Measurements from ENCODE around the gene UMOD. TPM values are rescaled to one million over a fixed set of nuclear protein-coding genes. Genes with fewer than 3 reads are reported as not detected.
A peak's percentile ranks its signal among the peaks of the same experiment; 100 is the strongest.

The UMOD gene
- total and polyA plus RNA-seq, 2 donors (not counting 3 experiments of a cell fraction or from before 2014, with no cell fraction given) = not detected

- FAIRE-seq = no peak
- TF ChIP-seq MAX (IDR thresholded peaks at IDR 0.05; ENCODE audit: insufficient read depth, insufficient read length) = no peak
- no peak for TF ChIP-seq JUN (IDR thresholded peaks at IDR 0.05; ENCODE audit: borderline replicate concordance, insufficient read depth, insufficient read length, low read depth)
- no peak for TF ChIP-seq CTCF (IDR thresholded peaks at IDR 0.05; ENCODE audit: extremely low read depth in 1 of 2, insufficient read depth in 1 of 2, low read depth in 1 of 2, low read length in 2 of 2)
- TF ChIP-seq POLR2A (IDR thresholded peaks at IDR 0.05; ENCODE audit: low read depth, low read length) = no peak
- TF ChIP-seq GATA2 (IDR thresholded peaks at IDR 0.05; ENCODE audit: insufficient read depth, insufficient read length, low read depth, low read length) = no peak
- no peak overlapping the region for H3K4me2 ChIP-seq (ENCODE audit: insufficient read depth, low read length)
- H3K79me2 ChIP-seq (ENCODE audit: control insufficient read depth, insufficient read depth, low read length) = no peaks in the 10 kb centered on the region
- H2AFZ ChIP-seq (ENCODE audit: low read depth, low read length) = no peak overlapping the region
- no peak for DNase-seq (ENCODE audit: low read depth, low spot score)
- no peaks in the 10 kb centered on the region for H3K9me3 ChIP-seq (replicated peaks; ENCODE audit: control insufficient read depth, insufficient read depth, low read length)
- ChIA-PET POLR2A (no interaction called here), CTCF (interaction anchor here (1.4 to 1.7 kb wide), 3 partner anchors 8 to 470 kb away, joined by 5 to 20 read pairs (median 6); no protein-coding TSS in a partner anchor)
- no peaks in the 10 kb centered on the region for H3K36me3 ChIP-seq (ENCODE audit: control insufficient read depth in 2 of 2, extremely low read depth in 1 of 2, insufficient read depth in 2 of 2, low read length in 2 of 2)
- BruUV-seq (replicated peaks) = no TSS peak
- H4K20me1 ChIP-seq (replicated peaks; ENCODE audit: control insufficient read depth, extremely low read depth, insufficient read depth, low read length) = no peaks in the 10 kb centered on the region
- H3K9ac ChIP-seq (replicated peaks; ENCODE audit: extremely low read depth, insufficient read depth, low read length) = no peak overlapping the region
- dilution Hi-C loops (cut with MboI; ENCODE audit: extremely low pct_ligation_motif_present, low sequenced_read_pairs) (no loop called here), intact Hi-C loops (cut with micrococcal nuclease) (no loop called here)
- H3K4me3 ChIP-seq (replicated peaks in 1 of 3; ENCODE audit: insufficient read depth in 1 of 3, low read depth in 1 of 3, low read length in 3 of 3) = no peak overlapping the region
- no peak overlapping the region for H3K27ac ChIP-seq (ENCODE audit: insufficient read depth, low read depth, low read length)
- no peaks in the 10 kb centered on the region for H3K27me3 ChIP-seq (ENCODE audit: control insufficient read depth in 2 of 2, insufficient read depth in 2 of 2, low read length in 2 of 2)
- no peaks in the 10 kb centered on the region for H3K4me1 ChIP-seq (ENCODE audit: control insufficient read depth, extremely low read depth, insufficient read depth, low read length)
- H3K9me1 ChIP-seq (replicated peaks; ENCODE audit: control insufficient read depth, extremely low read depth, insufficient read depth, low read length) = no peaks in the 10 kb centered on the region
Measured at GRCh38 chr16:20377181-20377580, 24.7 kb upstream of the UMOD start.

GRCh38 chr16:20372701-20373100 lies 20.2 kb upstream of the UMOD start:
- FAIRE-seq = no peak
- Histone ChIP-seq H3K9ac (replicated peaks; ENCODE audit: extremely low read depth, insufficient read depth, low read length) (no peak overlapping the region), H2AFZ (ENCODE audit: low read depth, low read length) (no peak overlapping the region), H3K36me3 (ENCODE audit: control insufficient read depth in 2 of 2, extremely low read depth in 1 of 2, insufficient read depth in 2 of 2, low read length in 2 of 2) (no peaks in the 10 kb centered on the region), H3K4me1 (ENCODE audit: control insufficient read depth, extremely low read depth, insufficient read depth, low read length) (no peaks in the 10 kb centered on the region), H3K4me3 (replicated peaks in 1 of 3; ENCODE audit: insufficient read depth in 1 of 3, low read depth in 1 of 3, low read length in 3 of 3) (no peak overlapping the region), H3K9me1 (replicated peaks; ENCODE audit: control insufficient read depth, extremely low read depth, insufficient read depth, low read length) (no peaks in the 10 kb centered on the region), H3K9me3 (replicated peaks; ENCODE audit: control insufficient read depth, insufficient read depth, low read length) (no peaks in the 10 kb centered on the region), H4K20me1 (replicated peaks; ENCODE audit: control insufficient read depth, extremely low read depth, insufficient read depth, low read length) (no peaks in the 10 kb centered on the region), H3K27ac (ENCODE audit: insufficient read depth, low read depth, low read length) (no peak overlapping the region), H3K27me3 (ENCODE audit: control insufficient read depth in 2 of 2, insufficient read depth in 2 of 2, low read length in 2 of 2) (no peaks in the 10 kb centered on the region), H3K4me2 (ENCODE audit: insufficient read depth, low read length) (no peak overlapping the region), H3K79me2 (ENCODE audit: control insufficient read depth, insufficient read depth, low read length) (no peaks in the 10 kb centered on the region)
- ChIA-PET POLR2A (no interaction called here), CTCF (interaction anchor here (2.2 to 3.3 kb wide), 2 partner anchors 12 to 465 kb away, joined by 12 to 23 read pairs; no protein-coding TSS in a partner anchor)
- no peak for DNase-seq (ENCODE audit: low read depth, low spot score)
- no peak for TF ChIP-seq GATA2 (IDR thresholded peaks at IDR 0.05; ENCODE audit: insufficient read depth, insufficient read length, low read depth, low read length)
- no peak for TF ChIP-seq POLR2A (IDR thresholded peaks at IDR 0.05; ENCODE audit: low read depth, low read length)
- TF ChIP-seq FOS (IDR thresholded peaks at IDR 0.05; ENCODE audit: borderline replicate concordance, insufficient read depth, low read length) = peak; percentile 29
- dilution Hi-C loops (cut with MboI; ENCODE audit: extremely low pct_ligation_motif_present, low sequenced_read_pairs) (no loop called here), intact Hi-C loops (cut with micrococcal nuclease) (no loop called here)
- no TSS peak for BruUV-seq (replicated peaks)
